ENCODE results near the gene SRRT.
"Not testable (repeated sequence)": the region's sequence is repeated elsewhere in the genome, so short reads cannot be mapped to it uniquely, and the experiment has no call there.

Gene SRRT

DNA sequence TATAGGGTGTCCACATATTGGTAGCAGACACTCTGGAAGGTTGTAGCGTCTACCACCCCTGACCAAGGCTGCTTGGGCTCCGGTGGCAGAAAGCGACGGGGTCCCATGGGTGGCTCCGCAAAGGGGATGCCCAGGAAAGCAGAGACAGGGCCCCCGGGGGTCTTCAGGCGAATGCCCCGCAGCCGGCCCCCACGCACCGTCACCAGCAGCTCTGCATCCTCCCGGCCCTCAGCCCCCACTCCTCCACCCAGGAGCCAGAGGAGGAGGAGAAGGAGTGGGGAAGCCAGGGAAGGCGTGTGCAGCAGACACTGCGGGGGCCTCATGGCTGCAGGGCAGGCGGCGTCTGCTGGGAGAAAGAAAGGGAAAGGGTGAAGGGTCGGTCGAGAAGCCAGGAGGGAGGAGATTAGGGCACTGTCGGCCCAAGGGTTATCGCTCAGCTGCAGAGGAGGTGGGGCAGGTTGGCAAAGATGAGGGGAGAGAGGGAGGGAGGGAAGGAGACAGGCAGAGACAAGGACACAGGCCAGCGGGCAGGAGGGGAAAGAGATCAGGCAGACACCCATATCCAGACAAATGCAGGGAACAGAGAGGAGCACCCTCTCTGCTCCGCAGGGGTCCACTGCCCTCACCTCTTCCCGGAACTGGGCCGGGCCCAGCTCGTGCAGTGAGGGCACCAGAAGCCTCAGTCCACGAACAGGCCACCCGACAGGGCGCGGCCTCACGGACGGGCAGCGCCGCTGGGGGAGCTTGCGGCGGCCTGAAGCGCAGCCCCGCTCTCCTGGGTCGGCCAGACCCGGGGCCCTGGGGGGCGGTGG, 19.2 kb downstream of the SRRT start:
- DNase-seq (ENCODE audit: low read depth) = no peak

DNA sequence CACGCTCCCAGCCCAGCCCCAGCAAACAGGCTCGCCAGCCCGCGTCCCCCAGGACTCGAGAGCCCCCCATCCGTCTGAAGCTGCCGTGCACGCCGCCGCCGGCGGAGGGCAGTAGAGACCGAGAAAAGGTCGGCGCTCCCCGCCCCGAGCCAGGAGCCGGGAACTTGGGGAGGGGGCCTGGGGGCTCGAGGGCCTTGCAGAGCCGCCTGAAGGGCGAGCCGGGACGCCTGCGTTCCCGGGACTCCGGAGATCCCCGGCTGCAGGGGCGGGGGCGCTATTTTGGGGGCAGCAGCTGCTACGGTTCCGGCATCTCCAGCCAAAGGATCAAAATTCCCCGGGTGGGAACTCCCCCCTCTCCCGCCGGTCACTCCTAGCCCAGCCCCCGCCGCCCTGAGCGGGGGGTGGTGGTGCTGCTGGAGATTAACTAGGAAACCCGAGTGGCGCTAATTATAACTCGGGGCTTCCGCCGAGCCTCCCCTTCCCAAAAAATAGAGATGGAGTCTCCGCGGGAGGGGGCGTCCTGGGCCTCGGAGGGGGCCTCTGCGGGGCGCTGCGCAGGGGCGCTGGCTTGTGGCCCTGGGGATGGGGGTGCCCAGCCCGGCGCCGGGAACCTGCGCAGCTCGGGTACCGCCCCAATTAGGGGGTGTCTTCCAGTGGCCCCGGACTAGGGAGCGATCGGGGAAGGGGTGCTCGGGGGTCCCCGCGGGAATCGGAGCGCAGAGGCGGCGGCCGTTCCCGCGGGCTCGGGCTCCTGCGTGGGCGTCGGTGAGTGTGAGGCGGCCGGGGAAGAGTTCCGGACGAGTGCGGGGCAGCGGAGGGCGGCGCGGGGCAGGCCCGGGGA, 20.2 kb downstream of the SRRT start:
- no peak for DNase-seq (ENCODE audit: low read depth)

DNA sequence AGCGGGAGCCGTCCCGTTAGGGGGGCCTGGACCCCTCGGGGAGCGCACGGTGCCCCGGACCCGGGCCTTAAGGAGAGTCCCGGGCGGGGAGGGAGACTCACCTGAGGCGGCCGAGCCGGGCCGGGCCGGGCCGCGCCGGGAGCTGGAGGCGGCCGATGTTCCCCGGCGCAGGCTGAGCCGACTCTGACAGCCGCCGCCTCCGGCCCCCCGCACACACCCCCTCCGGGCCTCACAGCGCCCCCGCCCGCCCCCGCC, 20.7 kb downstream of the SRRT start, which contains the start of gene ACHE:
Gene ACHE, minus strand, starts transcription at position 188 of the 255 bp plus-strand sequence. CDS start 1,656 bp downstream, outside the sequence.
- DNase-seq (ENCODE audit: low read depth) = no peak

DNA sequence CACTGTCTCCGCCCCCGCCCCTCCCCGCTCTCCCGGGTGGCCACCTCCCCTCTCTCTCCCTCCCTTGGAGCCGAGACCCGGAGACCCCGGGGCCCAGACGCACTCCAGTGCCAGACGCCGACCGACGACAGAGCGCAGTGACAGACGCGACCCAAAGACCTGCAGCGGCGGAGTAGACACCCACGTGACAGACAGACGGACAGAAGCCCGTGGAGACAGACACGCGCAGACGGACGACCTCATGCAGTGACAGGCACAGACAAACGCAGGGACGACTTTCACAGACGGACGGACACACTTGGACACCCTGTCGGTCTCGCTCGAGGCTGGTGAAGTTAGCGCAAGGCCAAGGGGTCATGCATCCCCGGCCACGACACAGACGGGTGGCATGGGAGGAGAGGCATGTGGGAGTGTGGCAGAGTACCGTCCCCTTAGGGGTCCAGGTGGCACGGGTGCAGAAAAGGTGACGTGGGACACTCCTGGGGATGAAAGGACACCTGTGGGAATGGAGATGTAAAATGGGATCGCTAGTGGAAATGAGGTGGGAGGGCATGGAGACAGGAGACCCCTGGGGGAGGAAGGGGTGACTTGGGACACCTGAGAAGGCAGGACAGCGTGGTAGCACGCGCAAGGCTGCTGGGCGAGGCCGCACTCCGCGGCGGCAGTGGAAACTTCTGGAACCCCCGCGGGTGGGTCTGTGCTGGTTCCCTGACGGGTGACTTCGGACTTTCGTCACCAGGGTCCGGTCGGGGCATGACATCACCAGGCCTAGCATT, 21.2 kb downstream of the SRRT start:
- DNase-seq (ENCODE audit: low read depth) = no peak

DNA sequence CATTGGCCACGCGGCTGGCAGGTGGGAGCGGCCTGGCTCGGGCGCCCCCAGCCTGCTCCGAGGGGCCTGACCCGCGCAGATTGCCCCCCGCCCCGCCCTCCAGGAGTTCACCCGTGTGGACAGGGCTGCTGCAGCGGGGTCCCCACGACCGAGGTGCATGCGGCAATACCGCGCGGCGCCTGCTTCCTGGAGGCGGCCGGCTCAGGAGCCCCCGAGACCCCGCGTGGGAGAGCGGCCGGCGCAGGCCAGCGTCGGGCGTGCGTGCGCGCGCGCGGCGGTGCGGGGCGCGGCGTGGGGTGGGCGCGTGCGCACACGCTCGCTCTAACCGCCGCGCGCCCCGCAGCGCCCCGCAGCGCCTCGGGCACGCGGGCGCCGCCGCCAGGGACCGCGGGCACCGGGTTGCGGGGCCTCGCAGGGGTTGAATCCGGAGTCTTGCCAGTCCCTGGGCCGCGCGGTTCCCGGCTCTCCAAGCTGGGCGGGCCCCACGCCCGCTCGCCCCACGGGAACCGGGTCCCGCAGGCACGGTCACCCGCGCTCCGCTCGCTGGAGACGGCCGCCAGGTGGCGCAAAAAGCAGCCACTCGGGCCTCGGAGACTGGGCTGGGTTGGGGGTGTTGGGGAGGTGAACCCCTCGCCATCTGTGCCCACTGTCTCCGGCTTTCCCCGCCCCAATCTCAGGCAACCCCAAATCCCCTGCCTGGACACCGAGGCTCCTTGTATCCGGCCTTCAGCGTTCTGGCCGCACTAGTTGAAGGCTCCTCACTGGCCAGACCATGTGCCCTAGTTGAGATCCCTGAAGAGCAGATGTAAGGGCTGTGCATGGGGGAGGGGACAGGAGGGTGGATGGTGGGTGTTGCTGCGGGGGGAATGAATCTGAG, 22.1 kb downstream of the SRRT start:
- no peak for DNase-seq (ENCODE audit: low read depth)

DNA sequence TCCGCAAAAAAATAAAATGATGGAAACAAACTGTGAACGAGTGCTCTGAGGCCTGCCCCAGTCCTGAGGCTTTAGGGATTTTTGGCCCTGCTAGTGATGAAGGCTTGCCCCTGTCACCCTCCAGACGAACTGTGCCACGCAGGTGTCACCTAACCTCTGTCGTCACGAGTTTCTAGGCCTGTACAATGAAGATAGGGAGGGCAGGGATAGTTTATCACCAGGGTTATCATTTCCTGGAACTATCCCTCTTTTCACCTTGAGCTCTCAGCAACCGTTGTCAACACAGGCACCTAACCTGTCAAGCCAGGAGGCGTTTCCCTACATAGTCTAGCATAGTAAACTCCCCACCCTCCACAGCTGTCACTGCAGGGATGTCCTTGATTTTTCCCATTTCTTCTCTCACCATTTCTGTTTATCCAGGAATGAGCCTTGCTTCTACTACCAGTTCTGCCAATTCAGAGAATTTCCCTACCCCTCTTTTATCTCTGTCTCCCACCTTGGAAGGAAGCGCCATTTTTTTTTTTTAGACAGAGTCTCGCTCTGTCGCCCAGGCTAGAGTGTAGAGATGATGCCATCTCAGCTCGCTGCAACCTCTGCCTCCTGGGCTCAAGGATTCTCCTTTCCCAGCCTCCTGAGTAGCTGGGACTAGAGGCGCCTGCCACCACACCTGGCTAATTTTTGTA, 23.0 kb downstream of the SRRT start:
- DNase-seq (ENCODE audit: low read depth) = no peak

DNA sequence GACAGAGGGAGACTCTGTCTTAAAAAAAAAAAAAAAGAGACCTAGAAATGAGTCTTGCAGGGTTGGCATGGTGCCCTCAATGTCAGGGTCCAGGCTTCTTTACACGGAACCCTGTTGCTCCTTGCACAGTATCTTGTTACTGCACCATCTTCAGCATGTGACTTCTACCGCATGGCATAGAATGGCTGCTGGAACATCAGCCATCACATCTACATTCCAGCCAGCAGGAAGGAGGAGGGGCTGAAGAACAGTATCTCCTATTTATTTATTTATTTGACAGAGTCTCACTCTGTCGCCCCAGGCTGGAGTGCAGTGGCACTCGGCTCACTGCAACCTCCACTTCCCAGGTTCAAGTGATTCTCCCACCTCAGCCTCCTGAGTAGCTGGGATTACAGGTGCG, 24.5 kb downstream of the SRRT start:
- DNase-seq (ENCODE audit: low read depth) = no peak

DNA sequence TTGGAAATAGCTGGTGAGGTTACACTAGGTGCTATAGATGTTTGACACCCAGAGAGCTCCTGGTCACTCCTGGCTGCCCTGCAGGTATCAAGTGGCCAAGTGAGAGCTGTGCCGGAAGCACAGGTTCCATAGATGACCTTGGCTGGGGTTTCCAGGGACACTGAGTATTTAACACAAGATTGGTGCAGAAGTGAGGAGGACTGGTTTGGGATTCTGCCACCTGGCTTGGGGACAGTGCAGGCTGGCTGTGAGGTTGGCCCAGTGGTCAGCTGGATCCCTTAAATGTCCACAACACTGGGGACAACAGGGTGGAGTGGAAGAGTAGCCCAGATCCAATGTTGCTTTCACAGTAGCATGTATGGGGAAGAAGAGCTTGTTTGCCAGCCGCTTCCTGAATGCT, 26.1 kb downstream of the SRRT start:
- DNase-seq (ENCODE audit: low read depth) = no peak

DNA sequence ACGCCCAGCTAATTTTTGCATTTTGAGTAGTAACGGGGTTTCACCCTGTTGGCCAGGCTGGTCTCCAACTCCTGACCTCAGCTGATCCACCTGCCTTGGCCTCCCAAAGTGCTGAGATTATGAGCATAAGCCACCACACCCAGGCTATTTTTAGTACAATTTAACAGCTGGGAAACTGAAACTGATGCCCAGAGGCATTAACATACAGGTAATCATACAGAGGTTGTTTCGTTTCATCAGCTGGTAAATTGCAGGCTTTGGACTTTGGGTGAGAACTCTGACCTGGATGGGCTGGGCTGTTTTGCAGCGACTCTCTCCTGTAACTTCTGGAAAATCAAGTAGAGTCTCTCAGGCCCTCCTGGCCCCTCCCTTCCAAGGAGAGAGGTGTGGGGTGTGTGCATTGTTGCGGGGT, 27.0 kb downstream of the SRRT start:
- no peak for DNase-seq (ENCODE audit: low read depth)

DNA sequence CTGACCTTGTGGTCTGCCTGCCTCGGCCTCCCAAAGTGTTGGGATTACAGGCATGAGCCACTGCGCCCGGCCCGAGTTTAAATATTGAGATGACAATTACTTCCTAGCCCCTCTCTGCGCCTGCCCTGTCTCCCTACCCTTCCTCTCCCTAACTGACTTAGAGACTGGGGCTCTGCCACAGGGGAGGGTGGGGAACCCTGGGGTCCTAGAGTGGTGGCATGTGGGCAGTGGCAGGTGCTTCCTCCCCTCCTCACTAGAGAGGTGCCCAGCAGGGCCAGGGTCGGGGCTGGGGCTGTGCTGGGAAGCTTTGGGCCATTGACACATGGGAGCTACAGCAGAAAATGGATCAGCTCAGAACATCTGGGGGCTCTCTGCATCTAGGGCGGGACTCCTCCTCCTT, 27.7 kb downstream of the SRRT start:
- DNase-seq (ENCODE audit: low read depth) = no peak

DNA sequence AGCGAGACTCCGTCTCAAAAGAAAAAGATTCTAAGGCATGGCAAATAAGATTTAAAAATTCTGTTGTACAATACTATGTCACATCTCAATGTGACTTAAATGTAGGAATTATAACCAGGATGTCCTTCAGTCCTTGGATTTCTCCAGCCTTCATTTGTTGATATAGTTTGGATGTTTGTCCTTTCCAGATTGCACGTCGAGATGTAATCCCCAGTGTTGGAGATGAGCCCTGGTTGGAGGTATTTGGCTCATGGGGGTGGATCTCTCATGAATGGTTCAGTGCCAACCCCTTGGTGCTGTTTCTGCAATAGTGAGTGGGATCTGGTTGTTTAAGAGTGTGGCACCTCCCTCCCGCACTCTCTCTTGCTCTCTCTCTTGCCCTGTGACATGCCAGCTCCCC, 33.6 kb downstream of the SRRT start:
- no peak for DNase-seq (ENCODE audit: low read depth)

DNA sequence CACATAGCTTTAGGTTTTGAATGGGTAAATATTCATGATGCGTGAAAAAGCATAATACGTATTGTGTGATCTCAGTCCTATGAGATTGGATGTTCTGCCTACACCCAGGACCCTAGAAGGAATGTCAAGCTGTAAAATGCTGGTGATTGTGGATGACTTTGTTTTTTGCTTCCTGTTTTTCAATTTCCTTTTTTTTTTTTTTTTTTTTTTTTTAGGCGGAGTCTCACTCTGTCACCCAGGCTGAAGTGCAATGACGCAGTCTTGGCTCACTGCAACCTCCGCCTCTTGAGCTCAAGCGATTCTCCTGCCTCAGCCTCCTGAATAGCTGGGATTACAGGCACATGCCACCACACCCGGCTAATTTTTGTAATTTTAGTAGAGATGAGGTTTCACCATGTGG, 35.5 kb downstream of the SRRT start:
- not testable (repeated sequence) for DNase-seq (ENCODE audit: low read depth)

DNA sequence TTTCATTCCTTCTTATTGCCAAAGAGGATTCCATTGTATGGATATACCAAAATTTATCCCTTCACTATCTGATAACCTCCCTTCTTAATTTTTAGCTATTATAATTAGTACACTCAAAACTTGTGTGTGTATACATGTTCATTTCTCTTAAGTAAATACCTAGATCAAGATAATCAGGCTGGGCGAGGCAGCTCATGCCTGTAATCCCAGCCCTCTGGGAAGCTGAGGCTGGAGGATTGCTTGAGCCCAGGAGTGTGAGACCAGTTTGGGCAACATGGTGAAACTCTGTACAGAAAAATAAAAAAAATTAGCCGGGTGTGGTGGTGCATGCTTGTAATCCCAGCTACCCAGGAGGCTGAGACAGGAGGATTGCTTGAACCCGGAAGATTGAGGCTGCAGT, 36.6 kb downstream of the SRRT start:
- DNase-seq (ENCODE audit: low read depth) = no peak

DNA sequence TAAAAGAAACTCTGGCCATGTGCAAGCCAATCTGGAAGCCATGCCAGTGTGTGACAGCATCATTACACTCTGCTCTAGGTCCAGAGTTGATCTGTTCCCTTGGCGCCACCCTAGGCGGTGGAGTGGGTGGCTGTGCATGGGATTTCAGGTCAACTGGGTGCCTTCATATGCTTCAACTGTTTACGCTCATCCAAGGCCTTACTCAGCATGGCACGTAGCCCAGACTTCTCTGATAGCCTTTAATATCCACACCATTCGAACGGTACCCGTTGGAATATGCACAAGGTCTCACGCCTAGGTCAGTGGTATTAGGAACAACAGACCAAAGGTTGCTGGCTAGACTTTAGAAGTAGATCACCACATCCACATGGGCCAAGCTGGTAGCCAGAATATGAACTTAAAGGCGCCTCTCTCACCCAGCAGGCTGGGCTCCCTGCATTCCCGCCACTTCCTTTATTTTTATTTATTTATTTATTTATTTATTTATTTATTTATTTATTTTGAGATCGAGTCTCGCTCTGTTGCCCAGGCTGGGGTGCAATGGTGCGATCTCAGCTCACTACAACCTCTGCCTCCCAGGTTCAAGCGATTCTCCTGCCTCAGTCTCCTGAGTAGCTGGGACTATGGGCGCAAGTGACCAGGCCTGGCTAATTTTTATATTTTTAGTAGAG, 39.4 kb downstream of the SRRT start:
- no peak for DNase-seq (ENCODE audit: low read depth)

DNA sequence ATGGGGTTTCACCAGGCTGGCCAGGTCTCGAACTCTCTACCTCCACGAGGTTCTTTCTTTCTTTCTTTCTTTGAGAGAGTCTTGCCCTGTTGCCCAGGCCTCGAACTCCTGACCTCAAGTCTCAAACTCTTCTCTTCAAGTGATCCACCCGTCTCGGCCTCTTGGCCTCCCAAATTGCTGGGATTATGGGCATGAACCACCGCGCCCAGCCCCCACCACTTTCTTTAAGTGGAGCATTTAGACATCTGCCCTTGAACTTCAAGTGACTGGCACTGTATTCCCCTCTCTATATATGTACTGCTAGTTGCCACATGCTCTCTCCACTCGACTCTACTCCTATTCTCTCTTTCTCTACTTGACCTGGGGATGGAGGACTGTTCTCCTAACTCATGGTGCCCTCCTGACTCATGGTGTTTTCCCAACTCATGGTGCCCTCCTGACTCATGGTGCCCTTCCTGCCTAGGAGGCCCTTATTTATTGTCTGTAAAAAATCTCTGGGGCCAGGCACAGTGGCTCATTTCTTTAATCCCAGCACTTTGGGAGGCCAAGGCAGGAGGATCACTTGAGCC, 40.1 kb downstream of the SRRT start:
- DNase-seq (ENCODE audit: low read depth) = no peak

DNA sequence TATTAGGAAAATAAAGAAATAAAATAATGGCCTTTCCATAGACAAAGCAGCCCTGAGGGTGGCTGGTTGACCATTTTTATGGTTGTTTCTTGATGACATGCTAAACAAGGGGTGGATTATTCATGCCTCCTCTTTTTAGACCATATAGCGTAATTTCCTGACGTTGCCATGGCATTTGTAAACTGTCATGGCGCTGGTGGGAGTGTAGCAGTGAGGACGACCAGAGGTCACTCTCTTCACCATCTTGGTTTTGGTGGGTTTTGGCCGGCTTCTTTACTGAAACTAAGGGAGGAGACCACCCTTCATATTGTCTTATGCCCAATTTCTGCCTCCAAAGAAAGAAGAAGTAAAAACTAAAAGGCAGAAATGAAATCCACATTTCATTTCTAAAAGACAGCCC, 44.4 kb downstream of the SRRT start:
- DNase-seq (ENCODE audit: low read depth) = not testable (repeated sequence)

DNA sequence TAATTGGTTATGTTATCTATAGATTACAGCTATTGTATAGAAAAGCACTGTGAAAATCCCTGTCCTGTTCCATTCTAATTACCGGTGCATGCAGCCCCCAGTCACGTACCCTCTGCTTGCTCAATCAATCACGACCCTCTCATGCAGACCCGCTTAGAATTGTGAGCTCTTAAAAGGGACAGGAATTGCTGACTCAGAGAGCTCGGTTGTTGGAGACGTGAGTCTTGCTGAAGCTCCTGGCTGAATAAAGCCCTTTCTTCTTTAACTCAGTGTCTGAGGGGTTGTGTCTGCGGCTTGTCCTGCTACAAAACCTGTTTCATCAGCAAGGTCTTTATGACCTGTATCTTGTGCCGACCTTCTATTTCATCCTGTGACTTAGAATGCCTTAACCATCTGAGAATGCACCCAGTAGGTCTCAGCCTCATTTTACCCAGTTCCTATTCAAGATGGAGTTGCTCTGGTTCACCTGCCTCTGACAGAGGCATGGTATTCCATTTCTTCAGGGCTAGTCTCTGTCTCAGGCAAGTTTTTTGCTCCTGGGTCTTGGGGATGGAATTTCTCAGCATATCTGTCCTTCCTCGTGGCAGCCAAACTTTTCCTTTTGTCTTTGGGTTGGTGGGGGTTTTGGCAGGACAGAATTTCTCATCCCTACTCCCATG, 45.0 kb downstream of the SRRT start:
- DNase-seq (ENCODE audit: low read depth) = not testable (repeated sequence)

DNA sequence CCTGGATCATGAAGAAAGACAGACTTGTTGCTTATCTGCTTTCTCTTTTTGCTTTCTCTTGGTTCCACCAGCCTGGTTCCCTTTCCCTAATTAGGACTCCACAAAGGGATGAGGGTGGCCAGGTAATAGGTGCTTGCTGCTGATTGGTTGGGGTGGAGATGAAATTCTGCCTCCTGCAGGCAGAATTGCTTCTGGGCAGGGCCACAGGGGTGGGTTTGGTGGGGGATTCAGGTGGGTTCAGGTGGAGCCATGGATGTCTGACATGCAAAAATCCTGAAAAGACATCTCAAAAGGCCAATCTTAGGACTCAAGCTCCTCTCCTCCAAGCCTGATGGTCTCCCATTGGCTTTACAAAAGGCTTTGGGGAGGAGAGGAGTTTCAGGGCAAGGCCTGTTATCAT, 46.1 kb downstream of the SRRT start:
- DNase-seq (ENCODE audit: low read depth) = no peak

DNA sequence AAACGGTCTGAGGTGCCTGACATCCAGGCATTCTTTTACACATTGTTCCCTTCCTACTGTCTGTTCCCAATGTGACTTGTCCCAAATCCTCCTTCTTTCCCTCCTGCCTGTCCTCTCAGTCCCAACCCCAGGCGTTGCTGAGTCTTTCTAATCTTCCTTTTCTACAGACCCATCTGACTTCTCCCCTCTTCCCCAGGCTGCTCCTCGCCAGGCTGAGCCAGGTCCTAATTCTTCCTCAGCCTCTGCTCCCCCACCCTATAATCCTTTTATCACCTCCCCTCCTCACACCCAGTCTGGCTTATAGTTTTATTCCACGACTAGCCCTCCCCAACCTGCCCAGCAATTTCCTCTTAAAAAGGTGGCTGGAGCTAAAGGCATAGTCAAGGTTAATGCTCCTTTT, 48.7 kb downstream of the SRRT start:
- DNase-seq (ENCODE audit: low read depth) = not testable (repeated sequence)

DNA sequence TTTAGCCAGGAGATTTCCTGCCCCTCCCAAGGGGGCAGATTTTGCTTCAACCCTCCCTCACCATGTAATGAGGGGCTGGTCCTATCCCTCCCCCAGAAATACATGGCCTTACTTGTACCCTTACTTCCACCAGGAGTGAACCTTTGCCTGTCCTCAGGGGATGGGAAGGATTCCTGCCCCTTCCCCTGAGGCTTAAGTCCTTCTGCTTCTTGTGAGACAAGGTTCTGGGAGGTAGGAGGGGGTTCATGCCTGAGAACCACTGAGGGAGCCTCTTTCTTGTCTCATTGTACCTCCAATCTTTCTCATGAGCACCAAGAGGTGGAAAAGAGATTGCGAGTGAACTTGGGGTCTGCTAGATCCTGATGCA, 54.9 kb downstream of the SRRT start:
- no peak for DNase-seq (ENCODE audit: low read depth)

Measured in stromal cell of bone marrow (primary cell).